PC-3 (cell line): ENCODE data around the gene KIF5C.

Experiments
- EZH2 ChIP-seq: fragments of 300-600 bp; sonication (generic); IDR thresholded peaks from one replicate; pipeline ENCODE4 v1.6.1; 2017; ENCODE audit warnings: antibody characterized with exemption, mild to moderate bottlenecking, low read length; ENCODE audit not compliant: unreplicated experiment
- TF ChIP-seq, protein P1 (sequence below): fragments of 300-600 bp; sonication (generic); conservative IDR thresholded peaks from 2 replicates; pipeline ENCODE4 v1.5.1; 2017; ENCODE audit warnings: antibody characterized with exemption, low read depth, mild to moderate bottlenecking, low read length

DNA sequence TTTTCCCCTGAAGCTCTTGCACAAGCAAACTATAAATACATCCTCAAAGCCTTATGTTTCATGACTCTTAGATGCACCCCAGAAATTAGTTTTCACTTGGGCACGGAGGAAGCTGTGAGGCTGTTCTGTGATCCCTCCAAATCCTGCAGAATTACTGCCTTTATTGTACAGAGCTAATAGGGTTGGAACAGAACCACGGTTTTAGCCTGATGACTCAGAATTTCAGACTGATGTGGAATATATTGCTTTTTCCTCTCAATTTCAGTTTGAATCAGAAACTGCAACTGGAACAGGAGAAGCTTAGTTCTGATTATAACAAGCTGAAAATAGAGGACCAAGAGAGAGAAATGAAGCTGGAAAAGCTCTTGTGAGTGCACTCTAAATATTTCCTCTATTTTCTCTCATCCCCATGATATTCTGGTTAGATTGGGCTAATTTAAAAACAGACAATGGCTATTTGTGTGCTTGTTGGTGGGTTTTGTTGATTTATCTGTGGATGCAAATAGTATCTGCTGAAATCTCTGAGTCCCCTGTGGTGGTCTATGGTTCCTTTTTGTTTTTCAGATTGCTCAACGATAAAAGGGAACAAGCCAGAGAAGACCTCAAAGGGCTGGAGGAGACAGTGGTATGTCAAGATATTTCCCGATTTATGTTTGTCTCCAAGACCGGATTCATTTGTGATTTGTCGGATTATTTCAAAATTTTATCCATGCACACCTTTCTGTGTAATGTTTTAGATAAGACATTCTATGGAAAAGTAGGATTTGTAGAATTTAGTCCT is 125.3 kb downstream of the KIF5C start:
- no peak for TF ChIP-seq EZH2
- TF ChIP-seq, protein P1, sequence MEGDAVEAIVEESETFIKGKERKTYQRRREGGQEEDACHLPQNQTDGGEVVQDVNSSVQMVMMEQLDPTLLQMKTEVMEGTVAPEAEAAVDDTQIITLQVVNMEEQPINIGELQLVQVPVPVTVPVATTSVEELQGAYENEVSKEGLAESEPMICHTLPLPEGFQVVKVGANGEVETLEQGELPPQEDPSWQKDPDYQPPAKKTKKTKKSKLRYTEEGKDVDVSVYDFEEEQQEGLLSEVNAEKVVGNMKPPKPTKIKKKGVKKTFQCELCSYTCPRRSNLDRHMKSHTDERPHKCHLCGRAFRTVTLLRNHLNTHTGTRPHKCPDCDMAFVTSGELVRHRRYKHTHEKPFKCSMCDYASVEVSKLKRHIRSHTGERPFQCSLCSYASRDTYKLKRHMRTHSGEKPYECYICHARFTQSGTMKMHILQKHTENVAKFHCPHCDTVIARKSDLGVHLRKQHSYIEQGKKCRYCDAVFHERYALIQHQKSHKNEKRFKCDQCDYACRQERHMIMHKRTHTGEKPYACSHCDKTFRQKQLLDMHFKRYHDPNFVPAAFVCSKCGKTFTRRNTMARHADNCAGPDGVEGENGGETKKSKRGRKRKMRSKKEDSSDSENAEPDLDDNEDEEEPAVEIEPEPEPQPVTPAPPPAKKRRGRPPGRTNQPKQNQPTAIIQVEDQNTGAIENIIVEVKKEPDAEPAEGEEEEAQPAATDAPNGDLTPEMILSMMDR: no peak
